Chondrocyte (in vitro differentiated cells): ENCODE data around the gene NAP1L5. TPM values are rescaled to one million over a fixed set of nuclear protein-coding genes. Genes with fewer than 3 reads are reported as not detected.

Experiments used
- DNase-seq: peaks from one replicate; pipeline ENCODE4 v3.0.0; 2021; ENCODE audit warnings: mixed read lengths, low spot score
- H3K27ac Mint-ChIP-seq: one replicate; pipeline ENCODE4 v1.8.0; 2021; ENCODE audit warnings: mild to moderate bottlenecking, moderate library complexity, mixed read lengths; ENCODE audit not compliant: unreplicated experiment
- H3K27me3 Mint-ChIP-seq: 2 replicates; pipeline ENCODE4 v1.8.0; 2021; ENCODE audit warnings: low read depth, mixed read lengths
- H3K36me3 Mint-ChIP-seq: 2 replicates; pipeline ENCODE4 v1.8.0; 2021; ENCODE audit warnings: low read depth, mixed read lengths
- H3K4me1 Mint-ChIP-seq: 2 replicates; pipeline ENCODE4 v1.8.0; 2021; ENCODE audit warnings: low read depth, mild to moderate bottlenecking, mixed read lengths
- H3K4me3 Mint-ChIP-seq: one replicate; pipeline ENCODE4 v1.8.0; 2021; ENCODE audit warnings: mild to moderate bottlenecking, moderate library complexity, mixed read lengths; ENCODE audit not compliant: unreplicated experiment
- H3K9me3 Mint-ChIP-seq: 2 replicates; pipeline ENCODE4 v1.8.0; 2021; ENCODE audit warnings: low read depth, mixed read lengths
- total RNA-seq: library from RNA; stranded (reverse); gene quantifications from 3 replicates; pipeline ENCODE4 v1.2.1, GENCODE V29; 2021
- TF ChIP-seq, protein P1 (sequence below): fragments of 200-600 bp; sonication (generic); IDR thresholded peaks from 2 replicates; pipeline ENCODE4 v1.5.0; 2021; ENCODE audit warnings: antibody characterized with exemption, mild to moderate bottlenecking, moderate library complexity

NAP1L5 gene
- total RNA-seq, 1 donor from 2014 or later = 5.8 TPM

- H3K27me3 Mint-ChIP-seq = no peaks in the 10 kb centered on the region
Measured at GRCh38 chr4:88674565-88674964, 23.1 kb downstream of the NAP1L5 start.

GRCh38 chr4:88673886-88674285, 23.7 kb downstream of the NAP1L5 start:
- no peaks in the 10 kb centered on the region for H3K4me1 Mint-ChIP-seq
- no peaks in the 10 kb centered on the region for H3K27me3 Mint-ChIP-seq
- H3K9me3 Mint-ChIP-seq = no peaks in the 10 kb centered on the region
- no peak for DNase-seq
- no peak overlapping the region for H3K4me3 Mint-ChIP-seq
- no peak overlapping the region for H3K27ac Mint-ChIP-seq
- H3K36me3 Mint-ChIP-seq = peaks cover 11% of the 10 kb centered on the region
- TF ChIP-seq, protein P1, sequence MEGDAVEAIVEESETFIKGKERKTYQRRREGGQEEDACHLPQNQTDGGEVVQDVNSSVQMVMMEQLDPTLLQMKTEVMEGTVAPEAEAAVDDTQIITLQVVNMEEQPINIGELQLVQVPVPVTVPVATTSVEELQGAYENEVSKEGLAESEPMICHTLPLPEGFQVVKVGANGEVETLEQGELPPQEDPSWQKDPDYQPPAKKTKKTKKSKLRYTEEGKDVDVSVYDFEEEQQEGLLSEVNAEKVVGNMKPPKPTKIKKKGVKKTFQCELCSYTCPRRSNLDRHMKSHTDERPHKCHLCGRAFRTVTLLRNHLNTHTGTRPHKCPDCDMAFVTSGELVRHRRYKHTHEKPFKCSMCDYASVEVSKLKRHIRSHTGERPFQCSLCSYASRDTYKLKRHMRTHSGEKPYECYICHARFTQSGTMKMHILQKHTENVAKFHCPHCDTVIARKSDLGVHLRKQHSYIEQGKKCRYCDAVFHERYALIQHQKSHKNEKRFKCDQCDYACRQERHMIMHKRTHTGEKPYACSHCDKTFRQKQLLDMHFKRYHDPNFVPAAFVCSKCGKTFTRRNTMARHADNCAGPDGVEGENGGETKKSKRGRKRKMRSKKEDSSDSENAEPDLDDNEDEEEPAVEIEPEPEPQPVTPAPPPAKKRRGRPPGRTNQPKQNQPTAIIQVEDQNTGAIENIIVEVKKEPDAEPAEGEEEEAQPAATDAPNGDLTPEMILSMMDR = no peak

More at GRCh38 chr4:88674565-88674964, 23.1 kb downstream of the NAP1L5 start:
- H3K36me3 Mint-ChIP-seq = peaks cover 15% of the 10 kb centered on the region
- TF ChIP-seq, protein P1 = no peak
- H3K4me3 Mint-ChIP-seq = no peak overlapping the region
- no peak overlapping the region for H3K27ac Mint-ChIP-seq
- DNase-seq = no peak
- H3K9me3 Mint-ChIP-seq = no peaks in the 10 kb centered on the region
- H3K4me1 Mint-ChIP-seq = no peaks in the 10 kb centered on the region

DNA sequence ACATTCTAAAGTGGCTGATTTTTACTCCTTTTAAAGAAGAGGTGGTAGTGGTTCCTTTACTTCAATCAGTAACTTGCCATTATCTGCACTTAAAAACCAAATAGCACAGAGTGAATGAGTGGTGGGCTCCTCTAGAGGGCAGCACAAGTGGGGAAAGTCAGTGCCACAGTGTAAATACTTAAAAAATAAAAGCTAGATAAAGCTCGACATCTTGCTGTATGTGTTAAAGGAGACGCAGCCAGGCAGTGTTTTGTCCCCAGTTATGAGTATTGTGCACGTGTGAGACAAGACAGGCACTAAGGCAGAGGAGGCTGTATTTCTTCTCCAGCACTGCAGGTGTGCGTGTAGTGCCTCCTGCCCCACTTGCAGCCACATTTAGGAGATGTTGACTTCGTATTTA, 24.6 kb downstream of the NAP1L5 start:
- Mint-ChIP-seq H3K27ac (no peak overlapping the region), H3K36me3 (peaks cover 11% of the 10 kb centered on the region), H3K9me3 (no peaks in the 10 kb centered on the region), H3K4me3 (no peak overlapping the region), H3K27me3 (no peaks in the 10 kb centered on the region), H3K4me1 (peaks cover 3% of the 10 kb centered on the region)
- TF ChIP-seq, protein P1 = peak; percentile 81
- no peak for DNase-seq

DNA sequence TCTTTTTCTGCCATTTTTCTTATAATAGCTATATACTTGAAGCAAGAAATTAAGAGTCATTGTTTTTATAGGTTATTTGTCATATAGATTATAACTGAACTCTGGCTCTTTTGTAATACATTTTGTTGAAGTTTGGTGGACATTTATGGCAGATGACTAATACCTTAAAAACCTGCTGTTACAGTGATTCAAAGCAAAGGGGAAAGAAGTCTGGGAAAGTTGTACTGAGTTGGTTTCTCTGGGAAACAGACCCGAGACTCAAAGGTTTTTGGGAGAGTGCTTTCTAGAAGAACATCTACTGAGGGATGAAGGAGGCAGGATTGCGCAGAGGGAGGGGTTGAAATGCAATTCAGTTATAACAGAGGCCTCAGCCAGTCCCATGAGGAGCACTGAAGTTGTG, 35.9 kb downstream of the NAP1L5 start:
- Mint-ChIP-seq H3K27me3 (no peaks in the 10 kb centered on the region), H3K4me1 (peaks cover 38% of the 10 kb centered on the region), H3K36me3 (no peaks in the 10 kb centered on the region), H3K9me3 (no peaks in the 10 kb centered on the region), H3K4me3 (peak overlapping the region; percentile 5), H3K27ac (peak overlapping the region; percentile 98)
- DNase-seq = no peak
- TF ChIP-seq, protein P1 = no peak

DNA sequence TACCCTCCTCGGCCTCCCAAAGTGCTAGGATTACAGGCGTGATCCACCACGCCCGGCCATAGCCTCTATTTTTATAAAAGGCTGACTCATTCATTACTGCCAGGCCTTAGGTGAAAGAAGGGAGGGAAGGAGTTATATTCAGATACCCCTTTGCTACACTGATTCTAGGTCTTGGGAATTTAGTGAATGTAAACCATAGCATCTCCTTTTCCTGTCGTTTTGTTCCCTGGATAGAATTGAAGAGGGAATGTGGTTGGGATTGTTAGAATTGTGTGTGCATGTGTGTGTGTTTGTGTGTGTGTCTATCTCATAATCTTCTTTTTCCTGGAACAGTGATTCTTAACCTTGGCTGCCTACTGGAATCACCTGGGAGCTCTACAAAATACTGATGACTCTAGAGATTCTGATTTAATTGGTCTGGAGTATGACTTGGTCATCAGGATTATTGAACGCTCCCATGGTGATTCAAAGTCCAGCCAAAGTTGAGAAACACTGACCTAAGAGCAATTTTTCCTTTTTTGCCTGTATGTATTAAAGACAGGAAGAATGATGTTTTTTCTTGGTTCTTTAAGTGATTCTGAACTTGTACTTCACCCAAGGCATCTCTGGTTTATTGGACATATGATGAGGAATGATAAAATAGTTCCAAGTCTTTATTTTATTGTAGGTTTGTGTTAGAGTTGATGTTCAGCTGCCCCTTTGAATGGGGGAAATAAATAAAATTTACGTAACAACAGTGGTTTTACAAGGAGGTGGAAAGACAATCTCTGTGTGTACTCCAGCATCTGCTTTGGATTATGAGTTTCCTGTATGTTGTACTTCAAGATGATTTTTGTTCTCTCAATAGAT, 37.0 kb downstream of the NAP1L5 start:
- no peak overlapping the region for H3K4me3 Mint-ChIP-seq
- TF ChIP-seq, protein P1 = no peak
- no peaks in the 10 kb centered on the region for H3K27me3 Mint-ChIP-seq
- H3K27ac Mint-ChIP-seq = peak overlapping the region; percentile 67
- H3K36me3 Mint-ChIP-seq = peaks cover 2% of the 10 kb centered on the region
- no peaks in the 10 kb centered on the region for H3K9me3 Mint-ChIP-seq
- peaks cover 38% of the 10 kb centered on the region for H3K4me1 Mint-ChIP-seq
- no peak for DNase-seq
